ENCODE data around the gene ERCC6L2.

DNA sequence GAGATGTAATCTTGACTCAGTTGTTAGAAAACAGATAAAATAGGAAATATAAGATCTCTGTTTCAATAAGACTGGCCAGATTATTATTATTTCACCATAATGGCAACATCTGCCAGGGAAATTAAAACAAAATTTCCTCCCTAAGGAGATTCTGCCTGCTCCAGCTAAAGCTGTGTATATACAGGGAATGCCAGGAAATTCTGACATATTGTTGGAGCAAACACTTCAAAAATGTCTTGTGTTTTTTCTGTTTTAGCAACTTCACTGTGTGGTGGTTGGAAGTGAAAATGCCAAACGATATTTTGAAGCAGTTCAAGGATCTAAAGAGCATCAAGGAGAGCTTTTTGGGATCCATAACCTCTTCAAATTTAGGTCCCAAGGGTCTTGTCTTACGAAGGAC lies 90.8 kb downstream of the ERCC6L2 start:
- TF ChIP-seq GATA2 (IDR thresholded peaks at IDR 0.05; ENCODE audit: low read depth, low read length) (no peak), GATA3 (IDR thresholded peaks at IDR 0.05; ENCODE audit: low read depth, low read length) (no peak)

All from SH-SY5Y (cell line).